Pancreas (tissue), 10 donors: ENCODE measurements around the gene CHMP6. TPM values are rescaled to one million over a fixed set of nuclear protein-coding genes. Genes with fewer than 3 reads are reported as not detected.

Source experiments
- ATAC-seq, 4 donors: fragments of 200-7000 bp; cut with Tn5 transposase; one replicate each; pipeline versions ENCODE4 v1.8.0 to v1.9.1; 2020; ENCODE audit warnings: mild to moderate bottlenecking in 4 of 4, moderate library complexity in 4 of 4
- DNase-seq, 6 donors: peaks; one replicate each; pipeline ENCODE4 v3.0.0-alpha.2; 2020
- FAIRE-seq: peaks from 2 replicates; lab custom pipeline; 2012; peaks lifted over from hg19 to GRCh38; lab: Jason Lieb, UNC
- H3K27ac ChIP-seq, 4 donors: fragments of 200-600 bp; sonication (generic); 1 replicate in 3 of 4; 2 replicates in 1 of 4; pipeline versions ENCODE4 v1.5.0 to v1.8.0; 2020
- H3K27me3 ChIP-seq, 4 donors: fragments of 200-600 bp; one replicate each; pipeline ENCODE4 v1.8.0; 2021
- H3K36me3 ChIP-seq, 3 donors: fragments of 200-600 bp; sonication (generic) in 1 of 3; one replicate each; pipeline versions ENCODE4 v1.5.0 to v1.8.0; 2020 to 2021
- H3K4me1 ChIP-seq, 3 donors: fragments of 200-600 bp; one replicate each; pipeline ENCODE4 v1.8.0; 2021
- H3K4me3 ChIP-seq, 4 donors: fragments of 200-600 bp; sonication (generic) in 2 of 4; one replicate each; pipeline versions ENCODE4 v1.5.0 to v1.8.0; 2020 to 2021
- H3K9me3 ChIP-seq, 4 donors: fragments of 200-600 bp; one replicate each; pipeline ENCODE4 v1.8.0; 2021
- WGBS, 2 donors: extraction: QIAGEN DNeasy Blood & Tissue Kit; methylation state at CpG; one replicate each; pipeline ENCODE4 v1.1.7; 2013; 5-methylcytosine and 5-hydroxymethylcytosine counted together
- intact Hi-C, 3 donors: fragments of 100-400 bp; cut with DNase I; formaldehyde crosslinking; loops; one replicate each; pipeline versions ENCODE4 v1.11.1 to v1.14.2; 2022
- polyA plus RNA-seq, 2 donors: library from polyadenylated mRNA; stranded (reverse); fragments of 200-250 nt; gene quantifications; one replicate each; pipeline ENCODE4 v1.2.3, GENCODE V29; 2013
- total RNA-seq, 6 donors: library from RNA; stranded (reverse); fragmentation: NEBNext Ultra II Directional in 4 of 6; extraction: Animal tissue kit (Norgen Biotek cat#: 25700) in 4 of 6; gene quantifications; one replicate each; pipeline versions ENCODE4 v1.2.1 to v1.2.4, GENCODE V29; 2021 to 2023
- TF ChIP-seq, protein P1 (sequence below), 4 donors: fragments of 200-600 bp; sonication (generic) in 3 of 4; IDR thresholded peaks; one replicate each; pipeline versions ENCODE4 v1.5.0 to v1.8.0; 2021; ENCODE audit warnings: antibody characterized with exemption in 4 of 4
- donor health status: healthy with polysubstance abuse.
- donor health status: DM: no; HTN: no; CAD: no; lungs with moderate emphysema.
- donor health status: DM: no; HTN: no; CAD: no.
- donor health status: control.
- donor health status: control.
- donor health status: Bipolar disorder and iron deficiency.
- donor health status: DM: yes; HTN: yes; CAD: no.
- donor health status: DM: no; HTN: no; CAD: no.
- donor health status: DM: no; HTN: no; CAD: no.
- donor health status: DM: yes; HTN: yes; CAD: no.

The CHMP6 gene
- total and polyA plus RNA-seq, 8 donors = 9.5 to 30.8 (median 13.8) TPM

DNA sequence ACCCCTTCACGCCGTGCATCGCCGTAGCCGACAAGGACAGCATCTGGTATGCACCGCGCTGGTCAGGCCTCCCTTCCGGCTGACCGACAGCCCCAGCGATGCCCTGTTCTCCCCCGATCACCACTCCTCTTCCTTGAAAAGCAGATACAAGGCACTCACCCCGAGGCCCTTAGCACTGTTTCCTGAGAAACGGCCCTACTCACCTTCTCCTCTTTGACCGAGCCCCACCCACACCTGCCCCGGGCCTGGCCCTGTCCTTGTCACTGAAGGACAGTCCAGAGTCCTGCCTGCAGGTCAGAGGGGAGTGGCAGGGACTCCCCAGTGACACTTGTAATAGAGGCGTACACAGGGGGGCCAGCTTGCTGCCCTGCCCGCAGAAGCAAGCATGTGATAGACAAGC is 45.9 kb upstream of the CHMP6 start:
- H3K27me3 ChIP-seq = no peaks in the 10 kb centered on the region
- no peaks in the 10 kb centered on the region for H3K4me1 ChIP-seq
- H3K9me3 ChIP-seq = no peaks in the 10 kb centered on the region
- intact Hi-C loops = no loop called here
- no peak for FAIRE-seq
- no peak overlapping the region for H3K27ac ChIP-seq
- no peak overlapping the region for H3K4me3 ChIP-seq
- 96 to 97% methylated on average over 17 of the region's 17 CpGs for WGBS, 2 donors
- H3K36me3 ChIP-seq = peaks cover 0 to 12% (median 0%) of the 10 kb centered on the region in 3 donors
- ATAC-seq = no peak
- TF ChIP-seq, protein P1, sequence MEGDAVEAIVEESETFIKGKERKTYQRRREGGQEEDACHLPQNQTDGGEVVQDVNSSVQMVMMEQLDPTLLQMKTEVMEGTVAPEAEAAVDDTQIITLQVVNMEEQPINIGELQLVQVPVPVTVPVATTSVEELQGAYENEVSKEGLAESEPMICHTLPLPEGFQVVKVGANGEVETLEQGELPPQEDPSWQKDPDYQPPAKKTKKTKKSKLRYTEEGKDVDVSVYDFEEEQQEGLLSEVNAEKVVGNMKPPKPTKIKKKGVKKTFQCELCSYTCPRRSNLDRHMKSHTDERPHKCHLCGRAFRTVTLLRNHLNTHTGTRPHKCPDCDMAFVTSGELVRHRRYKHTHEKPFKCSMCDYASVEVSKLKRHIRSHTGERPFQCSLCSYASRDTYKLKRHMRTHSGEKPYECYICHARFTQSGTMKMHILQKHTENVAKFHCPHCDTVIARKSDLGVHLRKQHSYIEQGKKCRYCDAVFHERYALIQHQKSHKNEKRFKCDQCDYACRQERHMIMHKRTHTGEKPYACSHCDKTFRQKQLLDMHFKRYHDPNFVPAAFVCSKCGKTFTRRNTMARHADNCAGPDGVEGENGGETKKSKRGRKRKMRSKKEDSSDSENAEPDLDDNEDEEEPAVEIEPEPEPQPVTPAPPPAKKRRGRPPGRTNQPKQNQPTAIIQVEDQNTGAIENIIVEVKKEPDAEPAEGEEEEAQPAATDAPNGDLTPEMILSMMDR (IDR thresholded peaks at IDR 0.05) = no peak
- peak in 2 of 6 donors; percentile 13 to 37 for DNase-seq

DNA sequence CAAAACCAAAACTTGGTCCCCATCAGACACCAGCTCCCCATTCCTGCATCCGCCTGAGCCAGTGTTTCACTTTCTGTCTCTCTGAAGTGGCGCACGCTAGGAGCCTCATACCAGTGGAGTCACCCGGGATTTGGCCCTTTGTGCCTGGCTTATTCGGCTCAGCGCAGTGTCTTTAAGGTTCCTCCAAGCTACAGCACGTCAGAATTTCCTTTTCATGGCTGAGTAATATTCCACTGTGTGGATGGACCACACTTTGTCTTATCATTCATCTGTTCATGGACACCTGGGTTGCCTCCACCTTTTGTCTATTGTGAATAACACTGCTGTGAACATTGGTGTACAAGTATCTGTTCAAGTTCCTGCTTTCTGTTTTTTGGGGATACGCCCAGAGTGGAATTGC is 45.2 kb upstream of the CHMP6 start:
- TF ChIP-seq, protein P1 (IDR thresholded peaks at IDR 0.05) = no peak
- no peak for ATAC-seq
- intact Hi-C loops = no loop called here
- H3K4me3 ChIP-seq = no peak overlapping the region
- H3K27me3 ChIP-seq = no peaks in the 10 kb centered on the region
- no peaks in the 10 kb centered on the region for H3K9me3 ChIP-seq
- no peak overlapping the region for H3K27ac ChIP-seq
- no peak for FAIRE-seq
- H3K36me3 ChIP-seq = peaks cover 0 to 12% (median 0%) of the 10 kb centered on the region in 3 donors
- DNase-seq = peak in 1 of 6 donors; percentile 7
- WGBS, 2 donors = 97 to 99% methylated on average over 8 of the region's 8 CpGs
- no peaks in the 10 kb centered on the region for H3K4me1 ChIP-seq

DNA sequence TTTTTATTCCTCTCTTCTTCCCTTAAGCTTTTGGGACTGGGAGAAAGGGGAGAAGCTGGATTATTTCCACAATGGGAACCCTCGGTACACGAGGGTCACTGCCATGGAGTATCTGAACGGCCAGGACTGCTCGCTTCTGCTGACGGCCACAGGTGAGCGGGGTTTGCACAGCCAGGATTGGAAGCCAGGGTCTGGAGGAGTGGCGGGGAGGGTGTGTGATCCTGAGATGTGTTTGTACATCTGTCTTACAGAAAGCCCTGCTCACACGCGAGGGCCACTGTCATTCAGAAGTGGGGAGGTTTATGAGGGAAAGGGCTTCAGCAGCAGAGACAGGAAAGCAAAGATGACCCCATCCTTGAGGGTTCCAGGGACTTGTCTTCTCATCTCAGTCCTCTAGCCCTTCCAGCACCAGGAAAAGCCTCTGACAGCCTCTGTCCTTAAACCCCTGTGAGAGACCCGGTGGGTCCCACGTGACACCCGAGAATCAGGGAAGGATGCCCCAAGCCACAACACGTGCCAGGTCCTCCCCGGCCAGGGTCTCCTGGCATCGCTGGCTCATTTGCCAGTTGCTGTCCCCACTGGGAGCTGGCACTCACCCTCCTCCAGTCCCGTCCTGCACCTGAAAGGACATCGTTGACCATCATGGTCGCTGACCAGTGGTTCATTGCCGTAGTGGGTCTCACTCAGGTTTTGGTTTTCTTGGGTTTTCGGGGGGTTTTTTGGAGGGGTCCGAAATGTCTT is 44.3 kb upstream of the CHMP6 start:
- ATAC-seq = no peak
- FAIRE-seq = no peak
- peak in 2 of 6 donors; percentile 4 to 28 for DNase-seq
- Histone ChIP-seq H3K4me3 (no peak overlapping the region), H3K27me3 (no peaks in the 10 kb centered on the region), H3K9me3 (no peaks in the 10 kb centered on the region), H3K27ac (no peak overlapping the region), H3K36me3 (peaks cover 0 to 12% (median 0%) of the 10 kb centered on the region in 3 donors), H3K4me1 (no peaks in the 10 kb centered on the region)
- WGBS, 2 donors = 89 to 94% methylated on average over 21 of the region's 21 CpGs
- intact Hi-C loops = no loop called here
- TF ChIP-seq, protein P1 (IDR thresholded peaks at IDR 0.05) = no peak

DNA sequence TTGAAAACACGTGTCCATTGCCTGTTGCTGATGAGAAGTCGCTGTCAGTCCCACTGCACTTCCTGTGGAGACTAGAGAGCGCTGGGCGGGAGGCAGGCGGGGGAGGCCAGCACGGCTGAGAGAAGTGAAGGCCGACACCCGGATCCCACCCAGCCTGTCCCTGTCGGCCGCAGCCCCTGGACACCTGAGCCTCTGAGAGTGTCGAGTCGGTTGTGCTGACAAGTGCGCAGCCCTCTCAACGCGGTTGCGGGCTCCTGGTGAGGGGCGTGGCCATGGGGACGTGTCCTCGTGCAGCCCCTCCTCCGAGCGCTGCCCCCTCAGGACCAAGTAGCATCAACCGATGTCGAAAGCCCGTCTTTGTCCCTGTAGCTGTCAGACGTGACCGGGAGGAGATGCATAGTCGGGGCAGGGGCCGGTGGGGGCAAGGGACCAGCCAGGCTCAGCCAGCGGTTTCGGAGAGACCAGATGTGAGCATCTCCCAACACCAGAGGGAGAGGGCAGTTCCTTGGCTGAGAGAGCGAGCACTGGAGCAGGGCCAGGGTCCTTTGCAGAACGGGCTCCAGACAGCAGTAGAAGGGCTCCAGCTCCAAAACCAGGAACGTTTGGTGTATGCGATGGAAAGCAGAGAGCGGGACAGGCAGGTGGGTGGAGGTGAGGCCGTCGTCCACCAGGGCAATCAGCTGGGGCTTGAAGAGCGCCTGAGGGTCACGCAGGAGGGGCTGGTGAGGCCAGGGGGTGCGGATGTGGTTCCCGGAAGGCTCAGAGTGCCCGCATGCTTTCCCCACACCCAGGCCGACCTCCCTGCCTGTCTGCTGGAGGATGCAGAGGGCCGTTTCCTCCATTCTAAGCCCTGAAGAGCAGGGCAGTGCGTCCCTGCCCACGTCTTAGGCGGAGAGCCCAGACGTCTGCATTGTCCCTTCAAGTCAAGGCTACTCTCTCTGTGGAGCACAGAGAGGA is 43.3 kb upstream of the CHMP6 start:
- WGBS, 2 donors = 91 to 93% methylated on average over 48 of the region's 48 CpGs
- Histone ChIP-seq H3K36me3 (peaks cover 0 to 9% (median 0%) of the 10 kb centered on the region in 3 donors), H3K4me3 (no peak overlapping the region), H3K9me3 (no peaks in the 10 kb centered on the region), H3K27ac (no peak overlapping the region), H3K4me1 (no peaks in the 10 kb centered on the region), H3K27me3 (no peaks in the 10 kb centered on the region)
- ATAC-seq (no peak), DNase-seq (peak in 2 of 6 donors; percentile 17 to 44), FAIRE-seq (no peak)
- TF ChIP-seq, protein P1 (IDR thresholded peaks at IDR 0.05) = no peak
- intact Hi-C loops = no loop called here
